Liver (tissue), 9 donors: ENCODE data around the gene JAKMIP1. TPM values are rescaled to one million over a fixed set of nuclear protein-coding genes. Genes with fewer than 3 reads are reported as not detected.

Experiments used
- DNase-seq: peaks from one replicate; pipeline ENCODE4 v3.0.0-alpha.2; 2017; ENCODE audit warnings: low spot score
- H3K27ac ChIP-seq, 2 donors: one replicate each; pipeline ENCODE4 v1.7.0; 2013; ENCODE audit warnings: inconsistent platforms in 2 of 2, low read length in 2 of 2, control low read depth in 1 of 2, low read depth in 1 of 2, mild to moderate bottlenecking in 1 of 2
- H3K27me3 ChIP-seq, 4 donors: one replicate each; pipeline versions ENCODE4 v1.6.1 to v1.7.0; 2013; ENCODE audit warnings: low read length in 3 of 4, inconsistent platforms in 1 of 4, mild to moderate bottlenecking in 1 of 4, moderate library complexity in 1 of 4; ENCODE audit not compliant: control insufficient read depth in 4 of 4, insufficient read depth in 4 of 4
- H3K36me3 ChIP-seq, 4 donors: one replicate each; pipeline versions ENCODE4 v1.6.1 to v1.7.0; 2013; ENCODE audit warnings: low read length in 3 of 4, mild to moderate bottlenecking in 3 of 4, low read depth in 1 of 4, moderate library complexity in 1 of 4; ENCODE audit not compliant: control insufficient read depth in 4 of 4, insufficient read depth in 3 of 4
- H3K4me1 ChIP-seq, 4 donors: one replicate each; pipeline versions ENCODE4 v1.6.1 to v1.7.0; 2013; ENCODE audit warnings: low read length in 3 of 4, mild to moderate bottlenecking in 3 of 4, moderate library complexity in 1 of 4; ENCODE audit not compliant: control insufficient read depth in 4 of 4, insufficient read depth in 4 of 4
- H3K4me3 ChIP-seq, 3 donors: one replicate each; pipeline versions ENCODE4 v1.6.1 to v1.7.0; 2013; ENCODE audit warnings: low read length in 3 of 3, control low read depth in 1 of 3, low read depth in 1 of 3, mild to moderate bottlenecking in 1 of 3
- H3K9ac ChIP-seq, 2 donors: one replicate each; pipeline ENCODE4 v1.7.0; 2013; ENCODE audit warnings: low read length in 2 of 2, mild to moderate bottlenecking in 2 of 2, moderate library complexity in 2 of 2, control low read depth in 1 of 2, low read depth in 1 of 2
- H3K9me3 ChIP-seq, 4 donors: one replicate each; pipeline versions ENCODE4 v1.6.1 to v1.7.0; 2013; ENCODE audit warnings: low read length in 3 of 4; ENCODE audit not compliant: control insufficient read depth in 4 of 4
- ATF3 ChIP-seq: IDR thresholded peaks from 2 replicates; pipeline ENCODE4 v1.6.1; 2016; ENCODE audit warnings: antibody characterized with exemption
- CTCF ChIP-seq: fragments of 150-350 bp; IDR thresholded peaks from 2 replicates; pipeline ENCODE4 v1.5.1; 2017; ENCODE audit warnings: improper control_type of control experiment, low read depth, low read length; ENCODE audit not compliant: missing input control
- EGR1 ChIP-seq, 2 donors: IDR thresholded peaks; 2 replicates each; pipeline ENCODE4 v1.6.1; 2016 to 2018; ENCODE audit warnings: antibody characterized with exemption in 2 of 2, low read depth in 2 of 2
- FOXA1 ChIP-seq: IDR thresholded peaks from 2 replicates; pipeline ENCODE4 v1.6.1; 2016; ENCODE audit warnings: antibody characterized with exemption
- FOXA2 ChIP-seq: IDR thresholded peaks from 2 replicates; pipeline ENCODE4 v1.6.1; 2016; ENCODE audit warnings: antibody characterized with exemption
- GABPA ChIP-seq, 2 donors: IDR thresholded peaks in 1 of 2; conservative IDR thresholded peaks in 1 of 2; 2 replicates each; pipeline ENCODE4 v1.6.1; 2016; ENCODE audit warnings: antibody characterized with exemption in 2 of 2, mild to moderate bottlenecking in 1 of 2, moderate library complexity in 1 of 2
- HNF4A ChIP-seq, 2 donors: conservative IDR thresholded peaks; 2 replicates each; pipeline ENCODE4 v1.6.1; 2016; ENCODE audit warnings: antibody characterized with exemption in 2 of 2, mild to moderate bottlenecking in 2 of 2
- HNF4G ChIP-seq: IDR thresholded peaks from 2 replicates; pipeline ENCODE4 v1.6.1; 2016; ENCODE audit warnings: antibody characterized with exemption
- JUND ChIP-seq, 2 donors: IDR thresholded peaks; 2 replicates each; pipeline ENCODE4 v1.6.1; 2016; ENCODE audit warnings: antibody characterized with exemption in 2 of 2
- MAX ChIP-seq: IDR thresholded peaks from 2 replicates; pipeline ENCODE4 v1.6.1; 2016; ENCODE audit warnings: antibody characterized with exemption
- NR2F2 ChIP-seq: IDR thresholded peaks from 2 replicates; pipeline ENCODE4 v1.6.1; 2016; ENCODE audit warnings: antibody characterized with exemption
- RAD21 ChIP-seq, 2 donors: IDR thresholded peaks; 2 replicates each; pipeline ENCODE4 v1.6.1; 2016; ENCODE audit warnings: antibody characterized with exemption in 2 of 2, mild to moderate bottlenecking in 2 of 2
- REST ChIP-seq: IDR thresholded peaks from 2 replicates; pipeline ENCODE4 v1.6.1; 2016; ENCODE audit warnings: antibody characterized with exemption, mild to moderate bottlenecking
- RXRA ChIP-seq, 2 donors: IDR thresholded peaks; 2 replicates each; pipeline ENCODE4 v1.6.1; 2017 to 2018; ENCODE audit warnings: antibody characterized with exemption in 2 of 2, mild to moderate bottlenecking in 1 of 2
- SP1 ChIP-seq: IDR thresholded peaks from 2 replicates; pipeline ENCODE4 v1.6.1; 2018; ENCODE audit warnings: antibody characterized with exemption, mild to moderate bottlenecking
- TAF1 ChIP-seq: conservative IDR thresholded peaks from 2 replicates; pipeline ENCODE4 v1.6.1; 2016; ENCODE audit warnings: antibody characterized with exemption, mild to moderate bottlenecking
- YY1 ChIP-seq: IDR thresholded peaks from 2 replicates; pipeline ENCODE4 v1.6.1; 2016; ENCODE audit warnings: antibody characterized with exemption, mild to moderate bottlenecking
- ZBTB33 ChIP-seq: IDR thresholded peaks from 2 replicates; pipeline ENCODE4 v1.6.1; 2016; ENCODE audit warnings: antibody characterized with exemption
- WGBS: extraction: QIAGEN DNeasy Blood & Tissue Kit; methylation state at CpG from one replicate; pipeline ENCODE4 v1.1.7; 2013; 5-methylcytosine and 5-hydroxymethylcytosine counted together
- polyA plus RNA-seq, 2 donors: library from polyadenylated mRNA; stranded (reverse) in 1 of 2; unstranded in 1 of 2; fragments of 200-250 nt in 1 of 2; fragments of >200 nt in 1 of 2; fragmentation: Nextera tagmentation in 1 of 2; extraction: Ambion mirVana in 1 of 2; gene quantifications; one replicate each; pipeline versions ENCODE4 v1.2.1 to v1.2.3, GENCODE V29; 2013 to 2015
- total RNA-seq, 2 donors: library from RNA; depleted of rRNA; stranded (reverse); fragments of >200 nt; gene quantifications; one replicate each; pipeline ENCODE4 v1.2.3, GENCODE V29; 2014
- donor health status: healthy.
- donor health status: healthy.
- donor health status: healthy.
- donor health status: healthy.
- donor health status: healthy.

The JAKMIP1 gene
- total and polyA plus RNA-seq, 4 donors = 0.08 to 0.50 TPM; not detected in 2

GRCh38 chr4:6041800-6042199 is 158.5 kb downstream of the JAKMIP1 start:
- TF ChIP-seq RAD21 (IDR thresholded peaks at IDR 0.05) = no peak
- TF ChIP-seq EGR1 (IDR thresholded peaks at IDR 0.05; ENCODE audit: low read depth in 2 of 2) = no peak
- TF ChIP-seq SP1 = no peak
- no peak for TF ChIP-seq TAF1
- TF ChIP-seq HNF4A (conservative IDR thresholded peaks at IDR 0.05) = no peak
- TF ChIP-seq RXRA (IDR thresholded peaks at IDR 0.05) = no peak
- TF ChIP-seq GABPA (IDR thresholded peaks at IDR 0.05 in 1 of 2, conservative IDR thresholded peaks at IDR 0.05 in 1 of 2) = no peak
- WGBS = 83% methylated on average over 5 of the region's 5 CpGs
- Histone ChIP-seq H3K9ac (no peak overlapping the region), H3K9me3 (no peaks in the 10 kb centered on the region), H3K36me3 (no peaks in the 10 kb centered on the region), H3K27me3 (no peaks in the 10 kb centered on the region), H3K4me1 (no peaks in the 10 kb centered on the region), H3K4me3 (no peak overlapping the region), H3K27ac (no peak overlapping the region)
- no peak for DNase-seq

GRCh38 chr4:6038711-6039110 is 161.6 kb downstream of the JAKMIP1 start:
- Histone ChIP-seq H3K9me3 (no peaks in the 10 kb centered on the region), H3K9ac (no peak overlapping the region), H3K4me3 (no peak overlapping the region), H3K36me3 (no peaks in the 10 kb centered on the region), H3K27ac (no peak overlapping the region), H3K27me3 (no peaks in the 10 kb centered on the region), H3K4me1 (no peaks in the 10 kb centered on the region)
- no peak for TF ChIP-seq ZBTB33
- TF ChIP-seq REST = no peak
- TF ChIP-seq HNF4G = no peak
- no peak for TF ChIP-seq ATF3
- no peak for TF ChIP-seq NR2F2
- no peak for TF ChIP-seq FOXA2
- no peak for TF ChIP-seq HNF4A (conservative IDR thresholded peaks at IDR 0.05)
- no peak for TF ChIP-seq MAX
- TF ChIP-seq FOXA1 = no peak
- TF ChIP-seq YY1 = no peak
- TF ChIP-seq GABPA (IDR thresholded peaks at IDR 0.05 in 1 of 2, conservative IDR thresholded peaks at IDR 0.05 in 1 of 2) = no peak
- TF ChIP-seq TAF1 = no peak
- TF ChIP-seq RAD21 (IDR thresholded peaks at IDR 0.05) = no peak
- no peak for TF ChIP-seq SP1
- no peak for TF ChIP-seq JUND (IDR thresholded peaks at IDR 0.05)
- no peak for TF ChIP-seq RXRA (IDR thresholded peaks at IDR 0.05)
- no peak for TF ChIP-seq EGR1 (IDR thresholded peaks at IDR 0.05; ENCODE audit: low read depth in 2 of 2)
- no peak for TF ChIP-seq CTCF
- no peak for DNase-seq
- WGBS = 83% methylated on average over 8 of the region's 8 CpGs
